Measurements from ENCODE around the gene FAM234B.

DNA sequence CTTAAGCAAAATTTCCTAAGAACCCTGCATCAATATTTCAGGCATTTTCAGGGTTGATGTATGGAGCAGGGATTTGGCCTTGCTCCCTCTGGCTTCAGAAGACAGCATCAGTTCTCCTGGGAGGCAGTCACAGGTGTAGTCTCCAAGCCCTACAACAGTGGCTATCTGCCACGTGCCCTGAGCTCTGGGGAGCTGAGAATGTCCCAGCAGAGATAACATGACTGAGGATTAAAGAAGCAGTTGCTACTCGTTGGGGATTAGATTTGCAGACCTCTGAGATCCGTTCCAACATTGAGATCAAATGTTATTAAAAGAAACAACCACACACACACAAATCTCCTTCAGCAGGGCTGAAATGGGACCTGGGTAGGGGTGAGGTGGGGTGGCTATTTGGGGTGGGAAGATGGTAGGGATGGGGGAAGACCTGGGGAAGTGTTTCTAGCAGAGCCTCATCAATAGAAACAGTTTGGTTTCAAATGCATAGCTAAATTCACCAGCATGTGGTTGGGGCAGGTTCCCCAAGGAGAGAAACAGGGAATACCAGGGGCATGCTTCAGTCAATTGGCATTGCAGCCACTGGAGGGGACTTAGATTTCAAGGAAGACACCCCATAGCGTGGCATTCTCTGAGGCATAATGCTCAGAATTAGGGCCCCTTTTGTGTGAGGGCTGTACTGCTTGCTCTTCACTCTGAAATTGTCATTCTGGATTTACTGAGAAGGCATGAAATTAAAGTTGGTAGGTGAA is 15.2 kb upstream of the FAM234B start:
- TF ChIP-seq, protein P1, sequence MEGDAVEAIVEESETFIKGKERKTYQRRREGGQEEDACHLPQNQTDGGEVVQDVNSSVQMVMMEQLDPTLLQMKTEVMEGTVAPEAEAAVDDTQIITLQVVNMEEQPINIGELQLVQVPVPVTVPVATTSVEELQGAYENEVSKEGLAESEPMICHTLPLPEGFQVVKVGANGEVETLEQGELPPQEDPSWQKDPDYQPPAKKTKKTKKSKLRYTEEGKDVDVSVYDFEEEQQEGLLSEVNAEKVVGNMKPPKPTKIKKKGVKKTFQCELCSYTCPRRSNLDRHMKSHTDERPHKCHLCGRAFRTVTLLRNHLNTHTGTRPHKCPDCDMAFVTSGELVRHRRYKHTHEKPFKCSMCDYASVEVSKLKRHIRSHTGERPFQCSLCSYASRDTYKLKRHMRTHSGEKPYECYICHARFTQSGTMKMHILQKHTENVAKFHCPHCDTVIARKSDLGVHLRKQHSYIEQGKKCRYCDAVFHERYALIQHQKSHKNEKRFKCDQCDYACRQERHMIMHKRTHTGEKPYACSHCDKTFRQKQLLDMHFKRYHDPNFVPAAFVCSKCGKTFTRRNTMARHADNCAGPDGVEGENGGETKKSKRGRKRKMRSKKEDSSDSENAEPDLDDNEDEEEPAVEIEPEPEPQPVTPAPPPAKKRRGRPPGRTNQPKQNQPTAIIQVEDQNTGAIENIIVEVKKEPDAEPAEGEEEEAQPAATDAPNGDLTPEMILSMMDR (IDR thresholded peaks at IDR 0.05): no peak
- TF ChIP-seq POLR2A (IDR thresholded peaks at IDR 0.05): no peak
